A673 (cell line): ENCODE measurements around the gene ZNF768.

Experiments
- EZH2 ChIP-seq: fragments of 200-600 bp; sonication (generic); IDR thresholded peaks from 2 replicates; pipeline ENCODE4 v1.6.1; 2017; ENCODE audit warnings: borderline replicate concordance, low read depth, mild to moderate bottlenecking, mixed read lengths, antibody characterized with exemption, low read length; ENCODE audit not compliant: poor library complexity, severe bottlenecking
- TF ChIP-seq, protein P1 (sequence below): fragments of 300-800, 200-600 bp; sonication (generic); conservative IDR thresholded peaks from 2 replicates; pipeline ENCODE4 v1.5.1; 2017; ENCODE audit warnings: low read depth, mild to moderate bottlenecking, antibody characterized with exemption, low read length, moderate library complexity, mixed read lengths

DNA sequence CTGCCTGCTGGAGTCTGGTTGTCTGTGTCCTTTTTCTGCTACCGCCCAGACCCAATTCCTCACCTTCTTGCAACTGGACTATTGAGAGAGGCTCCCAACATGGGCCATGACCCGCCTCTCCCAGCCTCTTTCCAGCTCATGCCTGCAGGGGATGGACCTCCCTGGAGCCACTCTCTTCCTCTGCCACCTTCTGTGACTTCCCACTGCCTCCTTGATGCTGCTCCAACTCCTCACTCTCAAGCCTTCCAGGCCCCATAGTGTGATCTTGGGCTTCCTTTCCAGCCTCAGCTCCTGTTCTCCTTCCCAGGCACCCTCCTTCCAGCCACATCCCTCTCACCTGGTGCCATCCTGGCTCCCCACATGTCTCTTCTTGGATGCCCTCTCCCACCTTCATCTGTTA is 11.1 kb downstream of the ZNF768 start:
- TF ChIP-seq, protein P1, sequence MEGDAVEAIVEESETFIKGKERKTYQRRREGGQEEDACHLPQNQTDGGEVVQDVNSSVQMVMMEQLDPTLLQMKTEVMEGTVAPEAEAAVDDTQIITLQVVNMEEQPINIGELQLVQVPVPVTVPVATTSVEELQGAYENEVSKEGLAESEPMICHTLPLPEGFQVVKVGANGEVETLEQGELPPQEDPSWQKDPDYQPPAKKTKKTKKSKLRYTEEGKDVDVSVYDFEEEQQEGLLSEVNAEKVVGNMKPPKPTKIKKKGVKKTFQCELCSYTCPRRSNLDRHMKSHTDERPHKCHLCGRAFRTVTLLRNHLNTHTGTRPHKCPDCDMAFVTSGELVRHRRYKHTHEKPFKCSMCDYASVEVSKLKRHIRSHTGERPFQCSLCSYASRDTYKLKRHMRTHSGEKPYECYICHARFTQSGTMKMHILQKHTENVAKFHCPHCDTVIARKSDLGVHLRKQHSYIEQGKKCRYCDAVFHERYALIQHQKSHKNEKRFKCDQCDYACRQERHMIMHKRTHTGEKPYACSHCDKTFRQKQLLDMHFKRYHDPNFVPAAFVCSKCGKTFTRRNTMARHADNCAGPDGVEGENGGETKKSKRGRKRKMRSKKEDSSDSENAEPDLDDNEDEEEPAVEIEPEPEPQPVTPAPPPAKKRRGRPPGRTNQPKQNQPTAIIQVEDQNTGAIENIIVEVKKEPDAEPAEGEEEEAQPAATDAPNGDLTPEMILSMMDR, result no peak
- no peak for TF ChIP-seq EZH2
